GM18499 (cell line): Measurements from ENCODE around the gene CRIM1.
A peak's percentile ranks its signal among the peaks of the same experiment; 100 is the strongest.

Experiments used
- ATAC-seq: cut with Tn5 transposase; IDR thresholded peaks from one replicate; pipeline ENCODE4 v1.9.1; 2021; ENCODE audit warnings: moderate number of reproducible peaks; ENCODE audit not compliant: insufficient read depth, unreplicated experiment

The CRIM1 gene

DNA sequence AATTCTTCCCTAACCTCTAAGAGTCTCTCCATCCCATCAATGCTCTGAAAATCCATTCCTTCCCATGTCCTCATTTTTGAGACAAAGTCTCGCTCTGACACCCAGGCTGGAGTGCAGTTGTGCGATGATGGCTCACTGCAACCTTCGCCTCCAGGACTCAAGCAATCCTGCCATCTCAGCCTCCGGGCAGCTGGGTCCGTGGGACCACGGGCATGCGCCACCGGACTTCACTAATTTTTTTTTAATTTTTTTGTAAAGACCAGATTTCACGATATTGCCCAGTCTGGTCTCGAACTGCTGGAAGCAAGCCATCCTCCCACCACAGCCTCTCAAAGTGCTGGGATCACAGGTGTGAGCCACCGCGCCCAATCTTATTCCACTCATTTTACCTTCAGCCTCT, 240.8 kb downstream of the CRIM1 start:
- no peak for ATAC-seq

DNA sequence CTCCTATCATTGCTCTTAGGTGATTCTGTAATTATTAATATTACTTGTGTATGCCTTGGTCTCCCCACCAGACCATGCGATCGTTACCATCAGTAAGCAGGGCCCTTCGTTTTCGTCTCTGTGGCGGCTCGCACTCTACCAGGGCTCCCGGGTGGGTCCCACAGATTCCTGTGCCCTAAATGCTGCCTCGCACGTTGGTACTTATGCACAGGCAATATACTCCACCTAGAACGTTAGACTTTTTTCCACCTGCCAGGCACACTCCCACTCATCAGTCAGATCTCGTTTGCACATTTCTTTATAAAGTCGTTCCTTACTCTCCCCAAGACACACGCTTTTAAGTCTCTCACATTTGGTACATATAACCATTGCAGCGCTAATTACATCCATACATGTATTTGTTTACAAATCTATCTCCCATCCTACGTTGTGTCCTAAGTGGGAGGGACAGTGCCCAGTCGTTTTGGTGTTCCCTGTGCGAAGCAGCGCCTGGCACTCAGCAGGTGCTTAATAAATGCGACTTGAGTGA, 241.5 kb downstream of the CRIM1 start:
- no peak for ATAC-seq

DNA sequence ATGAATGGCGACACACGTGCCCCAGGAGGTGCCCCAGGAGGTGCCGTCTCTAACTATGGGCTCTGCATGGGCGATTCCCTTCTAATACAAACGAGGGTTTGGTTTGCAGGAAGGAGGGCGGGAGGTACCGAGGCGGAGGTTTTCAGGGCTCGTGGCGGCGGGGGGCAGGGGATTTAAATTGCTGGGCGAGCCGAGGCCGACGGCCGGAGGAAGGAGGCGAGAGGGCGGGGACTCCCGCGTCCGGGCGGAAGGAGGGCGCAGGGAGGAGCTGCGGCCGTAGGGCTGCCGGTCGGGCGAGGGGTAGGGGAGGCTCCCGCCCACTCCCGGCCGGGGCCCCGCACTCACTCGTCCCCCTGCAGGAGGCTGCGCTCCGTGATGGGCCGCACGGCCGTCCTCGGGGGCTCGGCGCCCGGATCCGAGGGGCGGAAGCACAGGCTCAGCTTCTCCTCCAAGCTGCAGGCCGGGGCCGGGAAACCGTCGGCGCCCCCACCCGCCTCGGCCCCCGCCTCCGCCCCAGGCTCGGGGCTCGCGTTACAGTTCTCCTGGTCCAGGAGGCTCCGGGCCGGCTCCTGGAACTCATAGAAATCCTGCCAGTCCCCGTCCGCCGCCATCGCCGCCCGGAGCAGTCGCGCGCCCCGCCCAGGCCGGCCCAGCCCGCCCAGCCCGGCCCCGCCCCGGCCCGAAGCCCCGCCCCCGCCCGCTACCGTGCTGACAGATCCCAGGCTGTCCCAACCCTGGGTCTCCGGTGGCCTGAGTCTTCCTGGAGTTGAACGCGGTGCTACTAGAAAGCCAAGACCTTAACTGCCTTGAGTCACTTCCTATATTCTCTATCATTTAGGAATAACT, 242.2 kb downstream of the CRIM1 start, which contains the start of gene FEZ2:
FEZ2 (minus strand) TSS at position 637 of the 846 bp plus-strand sequence; CDS start at position 611, 26 bp downstream.
- peak; percentile 95 for ATAC-seq
